Panc1 (cell line): ENCODE results near the gene TMEM247. TPM values are rescaled to one million over a fixed set of nuclear protein-coding genes. Genes with fewer than 3 reads are reported as not detected.

Experiments used
- ATAC-seq: fragments of 200-7000 bp; cut with Tn5 transposase; 2 replicates; pipeline ENCODE4 v1.9.1; 2020; ENCODE audit warnings: mild to moderate bottlenecking, moderate library complexity
- BruUV-seq: library from RNA; stranded (reverse); fragments of 400-500 nt; replicated peaks from 2 replicates; lab custom pipeline; 2021; lab: Mats Ljungman, UMichigan
- CTCF ChIA-PET: fragments of 300-600 bp; sonication (Branson Sonifier 250); formaldehyde crosslinking; loops from one replicate; lab custom pipeline; 2022; ENCODE audit warnings: antibody characterized with exemption; lab: Charles Lee
- POLR2A ChIA-PET: fragments of 300-600 bp; sonication (Branson Sonifier 250); formaldehyde crosslinking; loops from one replicate; lab custom pipeline; 2022; ENCODE audit warnings: antibody characterized with exemption; lab: Charles Lee
- DNase-seq: peaks from one replicate; pipeline ENCODE4 v3.0.0-alpha.2; 2010; ENCODE audit warnings: low read depth, low spot score
- H3K27ac ChIP-seq: 2 replicates; pipeline ENCODE4 v1.5.1; 2011; ENCODE audit warnings: mild to moderate bottlenecking, low read length, inconsistent platforms
- H3K27me3 ChIP-seq: fragments of 200-500 bp; sonication (Bioruptor generic); 2 replicates; pipeline ENCODE4 v1.6.0; 2014; ENCODE audit warnings: low read length, inconsistent platforms; ENCODE audit not compliant: control insufficient read depth, insufficient read depth
- H3K36me3 ChIP-seq: fragments of 200-500 bp; sonication (Bioruptor generic); 2 replicates; pipeline ENCODE4 v1.5.1; 2014; ENCODE audit warnings: inconsistent platforms, mild to moderate bottlenecking, low read length, moderate library complexity; ENCODE audit not compliant: control insufficient read depth, insufficient read depth
- H3K4me1 ChIP-seq: 2 replicates; pipeline ENCODE4 v1.5.1; 2011; ENCODE audit warnings: inconsistent platforms, mild to moderate bottlenecking, low read length, moderate library complexity; ENCODE audit not compliant: control insufficient read depth, insufficient read depth
- H3K4me3 ChIP-seq, 2 experiments: 2 replicates each; pipeline ENCODE4 v1.5.1; 2011 to 2012; ENCODE audit warnings: low read depth in 2 of 2, low read length in 2 of 2, mild to moderate bottlenecking in 2 of 2, inconsistent platforms in 1 of 2, moderate library complexity in 1 of 2
- H3K9me3 ChIP-seq: fragments of 200-500 bp; sonication (Bioruptor generic); 2 replicates; pipeline ENCODE4 v1.5.1; 2014; ENCODE audit warnings: low read depth, mild to moderate bottlenecking, inconsistent platforms, low read length, moderate library complexity; ENCODE audit not compliant: control insufficient read depth, insufficient read depth
- POLR2AphosphoS5 ChIP-seq: IDR thresholded peaks from 2 replicates; pipeline ENCODE4 v1.6.1; 2012; ENCODE audit warnings: mild to moderate bottlenecking, low read depth, low read length, moderate library complexity
- SIN3A ChIP-seq: IDR thresholded peaks from 2 replicates; pipeline ENCODE4 v1.6.1; 2012; ENCODE audit warnings: low read depth, mild to moderate bottlenecking, low read length, moderate library complexity, borderline replicate concordance; ENCODE audit not compliant: insufficient read depth
- TCF7L2 ChIP-seq: IDR thresholded peaks from 2 replicates; pipeline ENCODE4 v1.6.1; 2011; ENCODE audit warnings: mild to moderate bottlenecking, low read depth, low read length, inconsistent platforms
- in situ Hi-C: cut with HindIII; loops from 2 replicates; pipeline ENCODE4 v1.10.0; 2016; ENCODE audit warnings: low sequenced_read_pairs, low pct_unique_long_range_greater_than_20kb
- intact Hi-C: fragments of 100-400 bp; cut with micrococcal nuclease; formaldehyde crosslinking; loops from one replicate; pipeline ENCODE4 v1.10.0; 2022; ENCODE audit not compliant: unreplicated experiment
- total RNA-seq: library from RNA; stranded (reverse); gene quantifications from one replicate; pipeline ENCODE4 v1.2.1, GENCODE V29; 2021; ENCODE audit not compliant: unreplicated experiment
- TF ChIP-seq, protein P1 (sequence below), 2 experiments: IDR thresholded peaks; 2 replicates each; pipeline ENCODE4 v1.6.1; 2011 to 2012; ENCODE audit warnings: low read depth in 2 of 2, control low read depth in 1 of 2, low read length in 1 of 2, mild to moderate bottlenecking in 1 of 2, moderate library complexity in 1 of 2; ENCODE audit not compliant: insufficient read depth in 1 of 2
- TF ChIP-seq, protein P2 (sequence below): fragments of 450-650 bp; IDR thresholded peaks from 2 replicates; pipeline ENCODE4 v1.5.1; 2017; ENCODE audit warnings: mild to moderate bottlenecking

The TMEM247 gene
- total RNA-seq, 1 experiment from 2014 or later = not detected

GRCh38 chr2:46531863-46532262, 52.5 kb downstream of the TMEM247 start:
- DNase-seq (no peak), ATAC-seq (no peak)
- ChIA-PET CTCF (no interaction called here), POLR2A (no interaction called here)
- TF ChIP-seq, protein P1, sequence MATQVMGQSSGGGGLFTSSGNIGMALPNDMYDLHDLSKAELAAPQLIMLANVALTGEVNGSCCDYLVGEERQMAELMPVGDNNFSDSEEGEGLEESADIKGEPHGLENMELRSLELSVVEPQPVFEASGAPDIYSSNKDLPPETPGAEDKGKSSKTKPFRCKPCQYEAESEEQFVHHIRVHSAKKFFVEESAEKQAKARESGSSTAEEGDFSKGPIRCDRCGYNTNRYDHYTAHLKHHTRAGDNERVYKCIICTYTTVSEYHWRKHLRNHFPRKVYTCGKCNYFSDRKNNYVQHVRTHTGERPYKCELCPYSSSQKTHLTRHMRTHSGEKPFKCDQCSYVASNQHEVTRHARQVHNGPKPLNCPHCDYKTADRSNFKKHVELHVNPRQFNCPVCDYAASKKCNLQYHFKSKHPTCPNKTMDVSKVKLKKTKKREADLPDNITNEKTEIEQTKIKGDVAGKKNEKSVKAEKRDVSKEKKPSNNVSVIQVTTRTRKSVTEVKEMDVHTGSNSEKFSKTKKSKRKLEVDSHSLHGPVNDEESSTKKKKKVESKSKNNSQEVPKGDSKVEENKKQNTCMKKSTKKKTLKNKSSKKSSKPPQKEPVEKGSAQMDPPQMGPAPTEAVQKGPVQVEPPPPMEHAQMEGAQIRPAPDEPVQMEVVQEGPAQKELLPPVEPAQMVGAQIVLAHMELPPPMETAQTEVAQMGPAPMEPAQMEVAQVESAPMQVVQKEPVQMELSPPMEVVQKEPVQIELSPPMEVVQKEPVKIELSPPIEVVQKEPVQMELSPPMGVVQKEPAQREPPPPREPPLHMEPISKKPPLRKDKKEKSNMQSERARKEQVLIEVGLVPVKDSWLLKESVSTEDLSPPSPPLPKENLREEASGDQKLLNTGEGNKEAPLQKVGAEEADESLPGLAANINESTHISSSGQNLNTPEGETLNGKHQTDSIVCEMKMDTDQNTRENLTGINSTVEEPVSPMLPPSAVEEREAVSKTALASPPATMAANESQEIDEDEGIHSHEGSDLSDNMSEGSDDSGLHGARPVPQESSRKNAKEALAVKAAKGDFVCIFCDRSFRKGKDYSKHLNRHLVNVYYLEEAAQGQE (IDR thresholded peaks at IDR 0.05; ENCODE audit: insufficient read depth in 1 of 2, low read depth in 2 of 2, low read length in 1 of 2) = no peak
- TF ChIP-seq POLR2AphosphoS5 (no peak), TCF7L2 (no peak), SIN3A (no peak)
- TF ChIP-seq, protein P2, sequence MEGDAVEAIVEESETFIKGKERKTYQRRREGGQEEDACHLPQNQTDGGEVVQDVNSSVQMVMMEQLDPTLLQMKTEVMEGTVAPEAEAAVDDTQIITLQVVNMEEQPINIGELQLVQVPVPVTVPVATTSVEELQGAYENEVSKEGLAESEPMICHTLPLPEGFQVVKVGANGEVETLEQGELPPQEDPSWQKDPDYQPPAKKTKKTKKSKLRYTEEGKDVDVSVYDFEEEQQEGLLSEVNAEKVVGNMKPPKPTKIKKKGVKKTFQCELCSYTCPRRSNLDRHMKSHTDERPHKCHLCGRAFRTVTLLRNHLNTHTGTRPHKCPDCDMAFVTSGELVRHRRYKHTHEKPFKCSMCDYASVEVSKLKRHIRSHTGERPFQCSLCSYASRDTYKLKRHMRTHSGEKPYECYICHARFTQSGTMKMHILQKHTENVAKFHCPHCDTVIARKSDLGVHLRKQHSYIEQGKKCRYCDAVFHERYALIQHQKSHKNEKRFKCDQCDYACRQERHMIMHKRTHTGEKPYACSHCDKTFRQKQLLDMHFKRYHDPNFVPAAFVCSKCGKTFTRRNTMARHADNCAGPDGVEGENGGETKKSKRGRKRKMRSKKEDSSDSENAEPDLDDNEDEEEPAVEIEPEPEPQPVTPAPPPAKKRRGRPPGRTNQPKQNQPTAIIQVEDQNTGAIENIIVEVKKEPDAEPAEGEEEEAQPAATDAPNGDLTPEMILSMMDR = no peak
- H3K36me3 ChIP-seq = no peaks in the 10 kb centered on the region
- no peaks in the 10 kb centered on the region for H3K27me3 ChIP-seq
- no peak overlapping the region for H3K27ac ChIP-seq
- in situ Hi-C loops = no loop called here
- H3K9me3 ChIP-seq = no peaks in the 10 kb centered on the region
- H3K4me3 ChIP-seq = no peak overlapping the region
- no TSS peak for BruUV-seq
- intact Hi-C loops = no loop called here
- H3K4me1 ChIP-seq = no peaks in the 10 kb centered on the region

Other genes with a start within 250 kb of the TMEM247 start
- 106 TPM for gene EPAS1, start 182.2 kb upstream of the TMEM247 start, total RNA-seq
- gene RHOQ, start 62.9 kb downstream of the TMEM247 start, total RNA-seq = 45.6 TPM
- gene ATP6V1E2, start 63.0 kb downstream of the TMEM247 start, total RNA-seq = 12.4 TPM
- 25.5 TPM for gene PIGF, start 137.5 kb downstream of the TMEM247 start, total RNA-seq
- 11.3 TPM for gene CRIPT, start 137.7 kb downstream of the TMEM247 start, total RNA-seq
- 18.4 TPM for gene SOCS5, start 219.7 kb downstream of the TMEM247 start, total RNA-seq